GM19452 (cell line): ENCODE results near the gene ZKSCAN5.
"Not testable (repeated sequence)": the region's sequence is repeated elsewhere in the genome, so short reads cannot be mapped to it uniquely, and the experiment has no call there.

Source experiments
- ATAC-seq: cut with Tn5 transposase; IDR thresholded peaks from one replicate; pipeline ENCODE4 v1.9.1; 2021; ENCODE audit not compliant: unreplicated experiment

Gene ZKSCAN5

GRCh38 chr7:99580778-99581332 is 76.4 kb downstream of the ZKSCAN5 start:
- not testable (repeated sequence) for ATAC-seq
